Astrocyte of the cerebellum (primary cell): ENCODE results near the gene ELP1.
"Not testable (repeated sequence)": the region's sequence is repeated elsewhere in the genome, so short reads cannot be mapped to it uniquely, and the experiment has no call there.

Experiments
- DNase-seq: peaks from one replicate; pipeline ENCODE4 v3.0.0-alpha.2; 2011; ENCODE audit warnings: low read depth
- H3K4me3 ChIP-seq: 2 replicates; pipeline ENCODE4 v1.5.1; 2011; ENCODE audit warnings: mild to moderate bottlenecking, low read depth, low read length, moderate library complexity
- in situ Hi-C: cut with HindIII; loops from 2 replicates; pipeline ENCODE4 v1.10.0; 2017; ENCODE audit warnings: low sequenced_read_pairs
- TF ChIP-seq, protein P1 (sequence below): IDR thresholded peaks from 2 replicates; pipeline ENCODE4 v1.5.1; 2012; ENCODE audit warnings: low read length, low read depth, moderate library complexity, mild to moderate bottlenecking; ENCODE audit errors: missing control alignments

ELP1 gene

DNA sequence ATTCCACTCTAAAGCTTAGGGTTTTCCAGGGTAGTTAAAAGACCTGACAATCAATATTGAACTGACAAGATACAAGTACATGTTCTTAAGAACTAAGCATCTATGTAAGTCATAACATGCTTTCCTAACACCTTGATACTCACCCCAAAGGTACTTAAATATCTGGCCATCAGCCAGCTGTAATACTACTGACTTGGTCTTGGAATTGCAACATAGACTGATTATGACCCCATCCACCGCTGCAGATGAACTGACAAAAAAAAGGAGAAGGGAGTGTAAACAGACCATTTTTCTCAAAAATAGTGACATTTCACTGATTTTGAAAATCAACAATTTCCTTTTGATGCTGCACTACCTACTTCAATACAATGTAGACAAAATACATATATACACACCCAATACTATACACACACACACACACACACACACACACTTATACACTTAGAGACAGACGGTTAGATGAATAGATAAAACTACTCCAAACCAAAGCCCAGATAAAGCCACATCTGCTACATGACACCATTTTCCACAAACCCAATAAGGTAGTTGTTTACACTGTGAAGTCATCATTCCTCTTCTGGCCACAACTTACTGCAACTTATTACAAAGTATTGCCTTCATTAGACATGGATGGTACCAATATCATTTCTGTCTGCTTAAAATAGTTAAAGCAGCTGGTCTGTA is 30.4 kb downstream of the ELP1 start:
- in situ Hi-C loops, result no loop called here
- no peak overlapping the region for H3K4me3 ChIP-seq
- TF ChIP-seq, protein P1, sequence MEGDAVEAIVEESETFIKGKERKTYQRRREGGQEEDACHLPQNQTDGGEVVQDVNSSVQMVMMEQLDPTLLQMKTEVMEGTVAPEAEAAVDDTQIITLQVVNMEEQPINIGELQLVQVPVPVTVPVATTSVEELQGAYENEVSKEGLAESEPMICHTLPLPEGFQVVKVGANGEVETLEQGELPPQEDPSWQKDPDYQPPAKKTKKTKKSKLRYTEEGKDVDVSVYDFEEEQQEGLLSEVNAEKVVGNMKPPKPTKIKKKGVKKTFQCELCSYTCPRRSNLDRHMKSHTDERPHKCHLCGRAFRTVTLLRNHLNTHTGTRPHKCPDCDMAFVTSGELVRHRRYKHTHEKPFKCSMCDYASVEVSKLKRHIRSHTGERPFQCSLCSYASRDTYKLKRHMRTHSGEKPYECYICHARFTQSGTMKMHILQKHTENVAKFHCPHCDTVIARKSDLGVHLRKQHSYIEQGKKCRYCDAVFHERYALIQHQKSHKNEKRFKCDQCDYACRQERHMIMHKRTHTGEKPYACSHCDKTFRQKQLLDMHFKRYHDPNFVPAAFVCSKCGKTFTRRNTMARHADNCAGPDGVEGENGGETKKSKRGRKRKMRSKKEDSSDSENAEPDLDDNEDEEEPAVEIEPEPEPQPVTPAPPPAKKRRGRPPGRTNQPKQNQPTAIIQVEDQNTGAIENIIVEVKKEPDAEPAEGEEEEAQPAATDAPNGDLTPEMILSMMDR, result no peak
- no peak for DNase-seq

- no peak overlapping the region for H3K4me3 ChIP-seq
- TF ChIP-seq, protein P1, result no peak
- DNase-seq, result no peak
- in situ Hi-C loops, result no loop called here
Observed at GRCh38 chr9:108900176-108900575, 33.7 kb downstream of the ELP1 start.

- in situ Hi-C loops, H3K4me3 ChIP-seq, DNase-seq: not testable (repeated sequence)
Observed at GRCh38 chr9:108899023-108899695, 34.8 kb downstream of the ELP1 start.

GRCh38 chr9:108897324-108898096 is 36.4 kb downstream of the ELP1 start:
- TF ChIP-seq, protein P1, result no peak
- in situ Hi-C loops, result no loop called here
- no peak overlapping the region for H3K4me3 ChIP-seq
- DNase-seq, result no peak

DNA sequence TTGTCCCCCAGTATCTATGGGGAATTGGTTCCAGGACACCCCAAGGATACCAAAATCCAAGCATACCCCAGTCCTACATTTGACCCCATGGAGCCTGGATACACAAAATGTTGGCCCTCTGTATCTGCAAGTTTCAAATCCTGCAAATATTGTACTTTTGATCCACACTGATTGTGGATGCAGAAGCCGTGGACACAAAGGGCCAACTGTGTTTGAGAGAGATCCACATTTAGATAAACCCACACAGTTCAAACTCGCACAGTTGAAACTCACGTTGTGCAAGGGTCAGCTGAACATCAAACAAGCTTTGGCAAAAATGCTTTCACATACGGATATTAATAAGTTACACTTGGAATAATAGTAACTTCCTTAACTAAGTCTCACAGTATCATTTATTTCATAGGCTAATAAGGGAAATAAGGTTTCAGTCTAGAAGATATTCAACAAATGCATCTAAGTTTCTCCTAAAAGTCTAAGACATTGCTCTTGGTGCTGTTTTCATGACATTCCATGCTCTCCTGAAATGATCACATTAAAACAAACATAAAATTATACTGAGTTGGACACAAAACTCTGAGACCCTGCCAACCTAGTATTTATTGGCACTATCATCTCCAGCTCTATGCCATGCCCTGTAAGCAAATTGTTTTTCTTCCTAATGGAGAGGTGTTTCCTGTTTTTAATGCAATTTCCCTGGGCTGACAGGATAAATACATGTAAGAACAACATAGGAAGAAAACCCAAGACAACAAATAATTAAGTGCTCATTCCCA is 39.5 kb downstream of the ELP1 start:
- in situ Hi-C loops, result no loop called here
- DNase-seq, result no peak

GRCh38 chr9:108889649-108890067 is 44.3 kb downstream of the ELP1 start:
- H3K4me3 ChIP-seq, result no peak overlapping the region
- DNase-seq, result peak; percentile 38
- TF ChIP-seq, protein P1, result peak; percentile 30
- in situ Hi-C loops, result no loop called here

More for the DNA sequence above, 39.5 kb downstream of the ELP1 start:
- H3K4me3 ChIP-seq, result no peak overlapping the region
- TF ChIP-seq, protein P1, result no peak

- H3K4me3 ChIP-seq, in situ Hi-C loops, DNase-seq: not testable (repeated sequence)
Observed at GRCh38 chr9:108886594-108887271, 47.2 kb downstream of the ELP1 start.
